SK-N-DZ (cell line): ENCODE data around the gene ANKRD2.
"Not testable (repeated sequence)": the region's sequence is repeated elsewhere in the genome, so short reads cannot be mapped to it uniquely, and the experiment has no call there.

Experiments used
- DNase-seq: peaks from one replicate; pipeline ENCODE4 v3.0.0-alpha.2; 2015; ENCODE audit warnings: low spot score

The ANKRD2 gene

DNA sequence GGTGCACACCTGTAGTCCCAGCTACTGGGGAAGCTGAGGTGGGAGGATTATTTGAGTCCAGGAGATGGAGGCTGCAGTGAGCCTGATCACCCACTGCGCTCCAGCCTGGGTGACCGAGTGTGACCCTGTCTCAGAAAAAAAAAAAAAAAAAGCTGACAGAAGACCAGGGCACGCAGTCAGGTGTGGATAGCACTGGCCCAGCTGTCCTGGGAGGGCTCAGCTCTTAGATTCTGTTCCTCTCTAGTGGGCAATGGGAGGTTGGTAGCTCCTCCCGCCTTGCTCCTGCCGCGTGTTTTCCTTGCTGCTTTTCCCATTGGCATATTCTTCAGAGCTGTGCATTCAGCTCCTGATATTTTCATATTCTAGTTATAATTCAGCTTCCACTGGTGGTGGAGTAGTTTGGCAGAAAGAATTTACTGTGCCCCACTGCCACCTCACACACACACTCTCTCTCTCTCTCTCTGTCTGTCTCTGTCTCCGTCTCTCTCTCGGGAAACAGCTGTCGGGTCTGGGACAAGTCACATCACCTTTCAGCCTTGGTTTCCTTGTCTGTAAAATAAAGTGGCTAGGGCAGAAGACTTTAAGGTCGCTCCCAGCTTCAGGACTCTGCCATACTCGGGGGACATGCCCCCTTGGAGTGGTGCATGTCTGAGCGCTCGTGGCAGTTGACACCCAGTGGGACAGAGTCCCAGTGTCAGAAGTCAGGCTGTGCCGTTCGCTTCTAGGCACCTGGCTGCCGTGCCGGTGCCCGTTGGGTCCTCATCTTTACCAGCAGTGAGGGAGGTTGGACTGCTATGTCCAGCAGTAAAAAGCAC is 25.9 kb upstream of the ANKRD2 start:
- no peak for DNase-seq

GRCh38 chr10:97547271-97547600 is 25.3 kb upstream of the ANKRD2 start:
- no peak for DNase-seq

GRCh38 chr10:97547962-97548361 is 24.6 kb upstream of the ANKRD2 start:
- no peak for DNase-seq

- DNase-seq: no peak
These were observed 23.6 kb upstream of the ANKRD2 start for GRCh38 chr10:97548828-97549455.

GRCh38 chr10:97549587-97550322 is 22.8 kb upstream of the ANKRD2 start:
- DNase-seq: peak; percentile 51

DNA sequence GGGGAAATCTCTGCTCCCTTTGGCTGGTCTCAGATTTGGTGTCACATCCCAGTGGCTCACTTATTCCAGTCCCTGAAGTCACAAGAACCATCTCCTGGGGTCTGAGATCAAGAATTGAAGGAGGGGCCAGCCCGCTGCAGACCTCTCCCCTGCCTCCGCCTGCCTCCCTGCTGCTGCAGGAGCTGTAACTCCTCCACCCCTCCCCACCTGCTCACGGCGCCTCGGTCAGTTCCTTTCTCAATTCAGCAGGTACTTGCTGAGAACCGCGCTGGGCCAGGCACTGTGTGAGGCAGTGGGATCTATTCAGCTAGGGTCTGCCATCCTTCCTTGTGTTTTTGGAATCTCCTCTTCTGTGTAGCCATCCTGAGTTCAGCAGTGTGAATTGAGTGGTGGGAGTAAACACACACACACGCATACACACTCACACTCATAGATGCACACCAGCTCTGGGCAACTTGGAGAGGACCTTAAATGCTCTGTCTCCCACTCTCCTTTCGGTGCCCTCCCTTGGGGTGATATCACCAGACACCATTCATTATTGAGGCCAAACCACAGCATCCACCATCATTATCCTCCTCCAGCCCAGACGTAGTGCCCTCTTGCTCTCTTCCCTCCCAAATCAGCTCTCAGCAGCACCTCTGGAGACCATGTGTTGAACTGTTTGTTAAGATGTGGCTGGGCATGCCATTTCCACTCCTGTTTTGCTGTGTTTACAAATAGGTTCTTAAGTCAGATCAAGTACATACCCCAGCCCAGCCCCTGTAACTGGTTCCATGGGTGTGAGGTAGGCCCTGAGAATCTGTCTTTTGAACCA is 22.0 kb upstream of the ANKRD2 start:
- DNase-seq: no peak

GRCh38 chr10:97551271-97551670 is 21.3 kb upstream of the ANKRD2 start:
- no peak for DNase-seq

GRCh38 chr10:97553575-97554031 is 19.0 kb upstream of the ANKRD2 start:
- peak; percentile 57 for DNase-seq

GRCh38 chr10:97554336-97554735 is 18.2 kb upstream of the ANKRD2 start:
- not testable (repeated sequence) for DNase-seq

- DNase-seq: not testable (repeated sequence)
These were observed 17.0 kb upstream of the ANKRD2 start for GRCh38 chr10:97555541-97555940.

DNA sequence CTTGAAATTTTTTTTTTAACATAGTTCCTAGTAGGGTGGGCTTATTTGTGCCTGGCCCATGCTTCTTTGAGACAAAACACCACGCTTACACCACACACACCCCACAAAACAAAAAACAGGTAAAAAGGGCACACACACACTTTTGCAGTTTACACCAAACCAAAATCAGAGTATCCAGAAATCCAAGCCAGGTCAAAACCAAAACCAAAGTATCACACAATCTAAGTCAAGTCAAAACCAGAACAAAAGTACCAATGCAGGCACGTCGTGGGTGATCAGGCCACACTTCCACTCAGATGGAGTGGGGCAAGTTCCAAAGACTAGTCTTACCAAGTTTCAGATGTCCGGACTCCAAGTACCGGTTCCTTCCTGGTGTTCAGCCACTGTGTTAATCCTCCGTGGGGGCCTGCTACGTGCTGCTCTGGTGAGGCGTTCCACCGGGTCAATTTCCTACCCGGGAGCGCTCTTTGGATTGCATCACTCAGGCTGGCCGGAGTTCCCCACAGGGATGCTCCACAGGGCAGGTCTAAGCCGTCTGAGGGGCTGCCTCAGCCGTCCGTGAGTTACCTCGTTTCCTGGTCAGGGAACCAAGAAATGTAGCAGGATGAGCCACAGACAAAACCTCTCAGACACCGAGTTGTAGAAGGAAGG is 11.7 kb upstream of the ANKRD2 start:
- not testable (repeated sequence) for DNase-seq

GRCh38 chr10:97561386-97562077 is 11.0 kb upstream of the ANKRD2 start:
- DNase-seq: not testable (repeated sequence)

- not testable (repeated sequence) for DNase-seq
These were observed 10.2 kb upstream of the ANKRD2 start for GRCh38 chr10:97562329-97562728.

DNA sequence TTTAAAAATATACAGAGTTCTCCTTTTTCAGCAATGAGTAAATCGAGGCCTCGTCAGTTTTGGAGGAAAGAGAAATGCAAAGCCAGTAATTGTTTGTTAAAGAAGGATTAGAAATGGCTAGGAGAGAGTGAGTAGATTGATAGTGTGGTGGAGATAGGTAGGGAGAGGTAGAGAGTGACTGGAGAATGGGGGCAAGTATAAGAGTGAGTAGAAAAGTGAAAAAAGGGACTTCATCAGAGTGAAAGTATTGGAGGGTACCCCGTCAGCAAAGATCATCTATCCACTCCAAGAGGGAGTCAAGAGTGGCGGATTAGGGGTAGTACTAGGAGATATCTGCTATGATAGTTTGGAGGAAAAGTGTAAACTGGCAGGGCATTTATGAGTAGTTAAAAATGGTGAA is 9.2 kb upstream of the ANKRD2 start:
- no peak for DNase-seq

GRCh38 chr10:97564776-97565175 is 7.8 kb upstream of the ANKRD2 start:
- no peak for DNase-seq

DNA sequence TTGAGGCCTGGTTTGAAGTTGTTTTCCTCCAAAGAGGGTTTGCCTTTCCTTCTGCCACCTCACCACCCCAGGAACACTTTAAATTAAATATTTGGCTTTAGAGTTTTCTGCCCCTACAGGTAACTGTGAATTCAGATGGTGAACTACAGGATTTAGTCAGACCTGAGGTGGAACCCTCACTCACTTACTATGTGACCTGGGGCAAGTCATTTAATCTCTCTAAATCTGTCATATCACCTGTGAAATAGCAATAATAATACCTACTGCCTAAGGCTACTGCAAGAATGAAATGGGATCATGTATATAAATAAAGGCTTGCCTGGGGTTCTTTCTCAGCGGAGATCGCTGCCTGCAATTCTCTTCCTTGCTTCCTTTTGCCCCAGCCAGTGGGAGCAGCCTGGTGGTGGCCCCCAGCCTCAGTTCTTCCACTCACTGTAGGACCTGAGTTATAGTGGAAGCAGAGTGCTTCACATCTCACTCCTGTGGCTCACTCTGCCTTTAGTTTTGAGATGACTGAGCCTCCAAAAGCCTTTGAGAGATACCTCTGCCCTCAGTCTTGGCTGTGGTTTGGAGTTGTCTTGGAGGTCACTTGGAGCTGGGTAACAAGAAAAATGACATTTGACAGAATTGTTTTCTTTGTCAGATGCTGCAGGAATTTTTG is 6.1 kb upstream of the ANKRD2 start:
- DNase-seq: no peak

DNA sequence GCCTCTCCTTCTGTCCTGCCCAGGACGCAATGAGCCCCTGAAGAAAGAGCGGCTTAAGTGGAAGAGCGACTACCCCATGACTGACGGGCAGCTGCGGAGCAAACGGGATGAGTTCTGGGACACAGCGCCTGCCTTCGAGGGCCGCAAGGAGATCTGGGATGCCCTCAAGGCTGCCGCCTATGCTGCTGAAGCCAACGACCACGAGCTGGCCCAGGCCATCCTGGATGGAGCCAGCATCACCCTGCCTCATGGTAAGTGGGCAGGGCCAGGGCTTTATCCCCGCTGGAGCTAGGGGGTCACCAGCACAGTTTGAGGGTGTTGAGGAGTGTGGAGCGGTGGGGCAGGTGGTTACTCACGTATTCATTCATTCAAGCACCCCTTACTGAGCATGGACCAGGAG is 4.7 kb upstream of the ANKRD2 start:
- no peak for DNase-seq

DNA sequence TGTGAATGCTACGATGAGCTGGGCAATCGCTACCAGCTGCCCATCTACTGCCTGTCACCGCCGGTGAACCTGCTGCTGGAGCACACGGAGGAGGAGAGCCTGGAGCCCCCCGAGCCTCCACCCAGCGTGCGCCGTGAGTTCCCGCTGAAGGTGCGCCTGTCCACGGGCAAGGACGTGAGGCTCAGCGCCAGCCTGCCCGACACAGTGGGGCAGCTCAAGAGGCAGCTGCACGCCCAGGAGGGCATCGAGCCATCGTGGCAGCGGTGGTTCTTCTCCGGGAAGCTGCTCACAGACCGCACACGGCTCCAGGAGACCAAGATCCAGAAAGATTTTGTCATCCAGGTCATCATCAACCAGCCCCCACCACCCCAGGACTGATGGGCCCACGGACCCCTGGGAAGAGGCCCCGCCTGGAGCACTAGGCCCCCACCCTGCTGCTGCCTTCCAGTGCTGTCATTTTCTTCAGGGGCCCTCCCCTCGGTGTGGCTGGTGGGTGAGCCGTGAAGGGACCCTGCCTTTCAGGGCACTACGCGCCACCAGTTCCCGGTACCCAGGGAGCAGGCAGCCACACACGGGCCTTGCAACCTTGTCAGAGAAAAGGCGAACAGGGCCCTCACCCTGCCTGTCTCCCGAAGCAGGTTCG is 2.3 kb upstream of the ANKRD2 start:
- DNase-seq: no peak

- no peak for DNase-seq
These were observed 1.6 kb upstream of the ANKRD2 start for GRCh38 chr10:97570789-97571471.
